GM12801 (cell line): Measurements from ENCODE around the gene DOCK11.

Source experiments
- CTCF ChIP-seq: IDR thresholded peaks from one replicate; pipeline ENCODE4 v1.5.1; 2011; ENCODE audit warnings: control low read depth; ENCODE audit not compliant: insufficient read length; ENCODE audit errors: extremely low read depth

The DOCK11 gene

GRCh38 chrX:118720058-118720707, 224.6 kb downstream of the DOCK11 start:
- no peak for TF ChIP-seq CTCF

- no peak for TF ChIP-seq CTCF
Observed at GRCh38 chrX:118723376-118723775, 227.8 kb downstream of the DOCK11 start.

GRCh38 chrX:118724365-118724764, 228.8 kb downstream of the DOCK11 start:
- TF ChIP-seq CTCF, result no peak

- TF ChIP-seq CTCF, result no peak
Observed at GRCh38 chrX:118724775-118725174, 229.2 kb downstream of the DOCK11 start.

- no peak for TF ChIP-seq CTCF
Observed at GRCh38 chrX:118726396-118726795, 230.8 kb downstream of the DOCK11 start.

GRCh38 chrX:118726887-118727685, 231.5 kb downstream of the DOCK11 start, which contains the start of gene IL13RA1:
IL13RA1 (plus strand) TSS chrX:118727606; CDS start chrX:118727639, 33 bp downstream.
- no peak for TF ChIP-seq CTCF

- TF ChIP-seq CTCF, result no peak
Observed at GRCh38 chrX:118727686-118728339, 232.2 kb downstream of the DOCK11 start.
